ENCODE measurements around the gene SPAG16.

GRCh38 chr2:213490087-213490486 lies 205.8 kb downstream of the SPAG16 start:
- TF ChIP-seq POLR2A (IDR thresholded peaks at IDR 0.05; ENCODE audit: low read depth, low read length) (no peak), POLR2AphosphoS5 (IDR thresholded peaks at IDR 0.05; ENCODE audit: low read depth, low read length) (no peak), TAF1 (IDR thresholded peaks at IDR 0.05; ENCODE audit: borderline replicate concordance, low read depth, low read length) (no peak)
